HG03571 (cell line): Measurements from ENCODE around the gene TMEM178B.
"Not testable (repeated sequence)": the region's sequence is repeated elsewhere in the genome, so short reads cannot be mapped to it uniquely, and the experiment has no call there.

Experiments used
- ATAC-seq: cut with Tn5 transposase; IDR thresholded peaks from one replicate; pipeline ENCODE4 v1.9.1; 2021; ENCODE audit not compliant: unreplicated experiment

Gene TMEM178B

GRCh38 chr7:141375442-141375841 is 301.6 kb downstream of the TMEM178B start:
- ATAC-seq, result no peak

- no peak for ATAC-seq
Observed at GRCh38 chr7:141377906-141378305, 304.0 kb downstream of the TMEM178B start.

- no peak for ATAC-seq
Observed at GRCh38 chr7:141378405-141378804, 304.5 kb downstream of the TMEM178B start.

GRCh38 chr7:141381794-141382427 is 308.0 kb downstream of the TMEM178B start:
- no peak for ATAC-seq

GRCh38 chr7:141383356-141383755 is 309.5 kb downstream of the TMEM178B start:
- ATAC-seq, result not testable (repeated sequence)

- no peak for ATAC-seq
Observed at GRCh38 chr7:141386881-141387280, 313.0 kb downstream of the TMEM178B start.

- no peak for ATAC-seq
Observed at GRCh38 chr7:141387521-141388217, 313.8 kb downstream of the TMEM178B start.

GRCh38 chr7:141389140-141389796 is 315.4 kb downstream of the TMEM178B start:
- ATAC-seq, result no peak

GRCh38 chr7:141390339-141390738 is 316.5 kb downstream of the TMEM178B start:
- no peak for ATAC-seq

GRCh38 chr7:141393056-141393455 is 319.2 kb downstream of the TMEM178B start:
- no peak for ATAC-seq

- ATAC-seq, result no peak
Observed at GRCh38 chr7:141397236-141398163, 323.6 kb downstream of the TMEM178B start.

- ATAC-seq, result no peak
Observed at GRCh38 chr7:141400356-141400755, 326.5 kb downstream of the TMEM178B start.

- ATAC-seq, result no peak
Observed at GRCh38 chr7:141402277-141402996, 328.6 kb downstream of the TMEM178B start.

- ATAC-seq, result not testable (repeated sequence)
Observed at GRCh38 chr7:141403846-141404245, 330.0 kb downstream of the TMEM178B start.

- no peak for ATAC-seq
Observed at GRCh38 chr7:141406347-141406746, 332.5 kb downstream of the TMEM178B start.

- ATAC-seq, result no peak
Observed at GRCh38 chr7:141407893-141408292, 334.0 kb downstream of the TMEM178B start.

GRCh38 chr7:141408440-141408839 is 334.6 kb downstream of the TMEM178B start:
- ATAC-seq, result no peak

GRCh38 chr7:141409219-141409618 is 335.4 kb downstream of the TMEM178B start:
- no peak for ATAC-seq

GRCh38 chr7:141409801-141410329 is 336.0 kb downstream of the TMEM178B start:
- ATAC-seq, result no peak

- no peak for ATAC-seq
Observed at GRCh38 chr7:141410353-141411000, 336.6 kb downstream of the TMEM178B start.
